Measurements from ENCODE around the gene SHISAL2A.

The SHISAL2A gene

DNA sequence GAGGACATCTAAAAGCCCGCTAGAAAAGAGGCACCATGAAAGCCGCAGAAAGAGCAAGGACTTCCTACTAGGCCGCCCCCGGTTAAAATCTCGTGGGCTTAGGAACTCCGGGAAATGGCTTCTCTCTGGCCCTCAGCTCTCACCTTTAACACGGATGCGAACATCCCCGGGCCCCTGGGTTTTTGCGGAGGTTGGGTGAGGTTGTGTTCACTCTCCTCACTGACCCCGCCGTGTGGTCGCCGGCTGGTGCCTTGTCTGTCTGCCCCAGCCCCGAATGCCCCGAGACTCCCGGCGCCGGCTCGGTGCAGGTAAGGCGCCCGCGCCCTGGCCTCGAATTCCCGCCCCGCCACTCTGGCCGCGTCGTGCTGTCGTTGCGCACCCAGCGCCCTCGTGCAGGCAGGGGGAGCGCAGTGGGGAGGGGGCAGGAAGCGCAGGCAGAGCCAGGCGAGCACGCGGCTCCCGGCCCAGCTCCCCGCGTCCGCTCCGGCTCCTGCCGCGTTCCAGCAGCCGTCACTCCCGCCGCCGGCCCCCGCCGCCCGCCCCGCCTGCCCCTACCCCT, at the start of gene SHISAL2A:
SHISAL2A (plus strand) TSS at position 437 of the 559 bp plus-strand sequence. CDS start 326 bp downstream, outside the sequence.
- TF ChIP-seq RAD21 (IDR thresholded peaks at IDR 0.05; ENCODE audit: low read depth) = no peak

DNA sequence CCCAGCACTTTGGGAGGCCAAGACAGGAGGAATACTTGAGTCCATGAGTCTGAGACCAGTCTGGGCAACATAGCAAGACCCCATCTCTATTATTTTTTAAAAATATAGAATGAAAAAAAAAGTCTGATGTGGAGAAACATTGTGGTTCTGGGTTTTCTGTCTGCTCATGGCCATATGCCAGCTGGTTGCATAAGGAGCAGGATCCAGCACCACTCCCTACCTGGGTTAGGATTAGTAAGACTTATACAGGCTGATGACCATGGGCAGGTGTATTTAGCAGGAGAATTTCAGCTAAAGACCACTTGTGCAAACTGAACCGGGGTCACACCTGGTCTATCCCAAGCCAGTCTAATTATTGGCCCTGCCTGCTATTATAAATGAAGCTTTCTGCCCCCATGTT, 47.5 kb upstream of the SHISAL2A start:
- TF ChIP-seq EGR1 (IDR thresholded peaks at IDR 0.05) = no peak
- TF ChIP-seq RAD21 (IDR thresholded peaks at IDR 0.05; ENCODE audit: low read depth) = no peak

DNA sequence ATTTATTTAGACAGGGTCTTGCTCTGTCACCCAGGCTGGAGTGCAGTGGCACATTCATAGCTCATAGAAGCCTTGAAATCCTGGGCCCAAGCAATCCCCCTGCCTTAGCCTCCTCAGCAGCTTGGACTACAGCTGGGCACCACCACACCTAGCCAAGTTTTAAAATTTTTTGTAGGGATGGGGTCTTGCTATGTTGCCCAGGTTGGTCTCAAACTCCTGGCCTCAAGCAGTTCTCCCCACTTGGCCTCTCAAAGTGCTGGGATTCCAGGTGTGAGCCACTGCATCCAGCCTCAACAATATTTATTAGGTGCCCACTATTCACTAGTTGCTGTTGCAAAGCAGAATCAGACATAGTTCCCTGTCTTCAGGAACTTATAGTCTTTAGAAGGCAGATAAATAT, 44.9 kb upstream of the SHISAL2A start:
- TF ChIP-seq YY1 (IDR thresholded peaks at IDR 0.05; ENCODE audit: low read depth) = no peak
- no peak for TF ChIP-seq CREB1 (IDR thresholded peaks at IDR 0.05; ENCODE audit: low read depth)
- TF ChIP-seq, protein P1, sequence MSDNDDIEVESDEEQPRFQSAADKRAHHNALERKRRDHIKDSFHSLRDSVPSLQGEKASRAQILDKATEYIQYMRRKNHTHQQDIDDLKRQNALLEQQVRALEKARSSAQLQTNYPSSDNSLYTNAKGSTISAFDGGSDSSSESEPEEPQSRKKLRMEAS (IDR thresholded peaks at IDR 0.05) = no peak
- no peak for TF ChIP-seq ZBTB7A (IDR thresholded peaks at IDR 0.05; ENCODE audit: low read depth)
- TF ChIP-seq TCF12 (IDR thresholded peaks at IDR 0.05; ENCODE audit: low read depth) = no peak
- TF ChIP-seq RAD21 (IDR thresholded peaks at IDR 0.05; ENCODE audit: low read depth) = no peak
- TF ChIP-seq TEAD4 (IDR thresholded peaks at IDR 0.05) = no peak
- TF ChIP-seq, protein P2, sequence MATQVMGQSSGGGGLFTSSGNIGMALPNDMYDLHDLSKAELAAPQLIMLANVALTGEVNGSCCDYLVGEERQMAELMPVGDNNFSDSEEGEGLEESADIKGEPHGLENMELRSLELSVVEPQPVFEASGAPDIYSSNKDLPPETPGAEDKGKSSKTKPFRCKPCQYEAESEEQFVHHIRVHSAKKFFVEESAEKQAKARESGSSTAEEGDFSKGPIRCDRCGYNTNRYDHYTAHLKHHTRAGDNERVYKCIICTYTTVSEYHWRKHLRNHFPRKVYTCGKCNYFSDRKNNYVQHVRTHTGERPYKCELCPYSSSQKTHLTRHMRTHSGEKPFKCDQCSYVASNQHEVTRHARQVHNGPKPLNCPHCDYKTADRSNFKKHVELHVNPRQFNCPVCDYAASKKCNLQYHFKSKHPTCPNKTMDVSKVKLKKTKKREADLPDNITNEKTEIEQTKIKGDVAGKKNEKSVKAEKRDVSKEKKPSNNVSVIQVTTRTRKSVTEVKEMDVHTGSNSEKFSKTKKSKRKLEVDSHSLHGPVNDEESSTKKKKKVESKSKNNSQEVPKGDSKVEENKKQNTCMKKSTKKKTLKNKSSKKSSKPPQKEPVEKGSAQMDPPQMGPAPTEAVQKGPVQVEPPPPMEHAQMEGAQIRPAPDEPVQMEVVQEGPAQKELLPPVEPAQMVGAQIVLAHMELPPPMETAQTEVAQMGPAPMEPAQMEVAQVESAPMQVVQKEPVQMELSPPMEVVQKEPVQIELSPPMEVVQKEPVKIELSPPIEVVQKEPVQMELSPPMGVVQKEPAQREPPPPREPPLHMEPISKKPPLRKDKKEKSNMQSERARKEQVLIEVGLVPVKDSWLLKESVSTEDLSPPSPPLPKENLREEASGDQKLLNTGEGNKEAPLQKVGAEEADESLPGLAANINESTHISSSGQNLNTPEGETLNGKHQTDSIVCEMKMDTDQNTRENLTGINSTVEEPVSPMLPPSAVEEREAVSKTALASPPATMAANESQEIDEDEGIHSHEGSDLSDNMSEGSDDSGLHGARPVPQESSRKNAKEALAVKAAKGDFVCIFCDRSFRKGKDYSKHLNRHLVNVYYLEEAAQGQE (IDR thresholded peaks at IDR 0.05; ENCODE audit: low read depth) = no peak
- no peak for TF ChIP-seq CEBPB (IDR thresholded peaks at IDR 0.05)
- TF ChIP-seq, protein P3, sequence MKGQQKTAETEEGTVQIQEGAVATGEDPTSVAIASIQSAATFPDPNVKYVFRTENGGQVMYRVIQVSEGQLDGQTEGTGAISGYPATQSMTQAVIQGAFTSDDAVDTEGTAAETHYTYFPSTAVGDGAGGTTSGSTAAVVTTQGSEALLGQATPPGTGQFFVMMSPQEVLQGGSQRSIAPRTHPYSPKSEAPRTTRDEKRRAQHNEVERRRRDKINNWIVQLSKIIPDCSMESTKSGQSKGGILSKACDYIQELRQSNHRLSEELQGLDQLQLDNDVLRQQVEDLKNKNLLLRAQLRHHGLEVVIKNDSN (IDR thresholded peaks at IDR 0.05) = no peak
- no peak for TF ChIP-seq EP300 (IDR thresholded peaks at IDR 0.05; ENCODE audit: borderline replicate concordance)
- no peak for TF ChIP-seq NFIC (IDR thresholded peaks at IDR 0.05)

DNA sequence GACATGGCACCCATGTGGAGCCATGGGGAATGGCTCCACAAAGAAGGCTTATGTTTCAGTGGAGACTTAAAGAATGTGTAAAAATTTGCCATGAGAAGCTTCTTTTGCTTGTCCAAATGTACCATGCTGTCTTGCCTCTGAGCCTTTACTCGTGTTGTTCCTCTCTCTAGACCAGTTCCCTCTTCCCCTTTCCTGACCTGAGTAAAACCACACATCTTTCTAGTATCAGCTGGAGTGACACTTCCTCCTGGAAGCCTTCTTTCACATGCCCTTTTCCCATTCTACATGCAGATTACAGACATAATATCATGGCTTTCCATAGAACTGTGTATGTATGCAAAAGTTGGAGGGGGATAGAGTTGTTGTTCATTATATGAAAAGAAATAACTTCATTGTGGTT, 44.4 kb upstream of the SHISAL2A start:
- TF ChIP-seq RAD21 (IDR thresholded peaks at IDR 0.05; ENCODE audit: low read depth) (no peak), TAF1 (IDR thresholded peaks at IDR 0.05; ENCODE audit: low read depth) (no peak), EP300 (IDR thresholded peaks at IDR 0.05; ENCODE audit: borderline replicate concordance) (no peak), NFIC (IDR thresholded peaks at IDR 0.05) (no peak), YY1 (IDR thresholded peaks at IDR 0.05; ENCODE audit: low read depth) (no peak), CREB1 (IDR thresholded peaks at IDR 0.05; ENCODE audit: low read depth) (no peak), TEAD4 (IDR thresholded peaks at IDR 0.05) (no peak), CEBPB (IDR thresholded peaks at IDR 0.05) (no peak), EGR1 (IDR thresholded peaks at IDR 0.05) (no peak), TCF12 (IDR thresholded peaks at IDR 0.05; ENCODE audit: low read depth) (no peak), FOXM1 (IDR thresholded peaks at IDR 0.05; ENCODE audit: borderline replicate concordance, low read depth) (no peak)
- TF ChIP-seq, protein P2 (IDR thresholded peaks at IDR 0.05; ENCODE audit: low read depth) = no peak
- TF ChIP-seq, protein P3 (IDR thresholded peaks at IDR 0.05) = no peak
- TF ChIP-seq, protein P1 (IDR thresholded peaks at IDR 0.05) = no peak

DNA sequence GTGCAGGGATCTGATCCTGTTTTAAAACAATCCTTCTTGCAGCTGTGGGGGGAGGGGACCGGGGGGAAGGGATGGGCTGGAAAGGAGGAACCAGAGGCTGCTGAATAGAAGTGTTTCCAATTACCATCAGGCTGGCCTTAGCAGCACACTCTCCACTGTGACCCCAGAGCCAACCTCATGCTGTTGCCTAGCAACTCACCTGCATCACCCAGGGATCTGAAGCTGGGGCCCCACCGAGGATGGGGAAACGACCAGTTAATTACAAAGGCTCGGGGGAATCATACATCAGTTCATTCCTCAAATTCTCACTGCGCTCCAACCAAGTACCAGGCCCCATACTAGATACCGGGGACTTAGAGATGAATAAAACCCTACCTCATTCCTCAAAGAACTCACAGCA, 42.7 kb upstream of the SHISAL2A start:
- TF ChIP-seq CREB1 (IDR thresholded peaks at IDR 0.05; ENCODE audit: low read depth) = no peak
- TF ChIP-seq, protein P1 (IDR thresholded peaks at IDR 0.05) = no peak
- TF ChIP-seq, protein P3 (IDR thresholded peaks at IDR 0.05) = no peak

DNA sequence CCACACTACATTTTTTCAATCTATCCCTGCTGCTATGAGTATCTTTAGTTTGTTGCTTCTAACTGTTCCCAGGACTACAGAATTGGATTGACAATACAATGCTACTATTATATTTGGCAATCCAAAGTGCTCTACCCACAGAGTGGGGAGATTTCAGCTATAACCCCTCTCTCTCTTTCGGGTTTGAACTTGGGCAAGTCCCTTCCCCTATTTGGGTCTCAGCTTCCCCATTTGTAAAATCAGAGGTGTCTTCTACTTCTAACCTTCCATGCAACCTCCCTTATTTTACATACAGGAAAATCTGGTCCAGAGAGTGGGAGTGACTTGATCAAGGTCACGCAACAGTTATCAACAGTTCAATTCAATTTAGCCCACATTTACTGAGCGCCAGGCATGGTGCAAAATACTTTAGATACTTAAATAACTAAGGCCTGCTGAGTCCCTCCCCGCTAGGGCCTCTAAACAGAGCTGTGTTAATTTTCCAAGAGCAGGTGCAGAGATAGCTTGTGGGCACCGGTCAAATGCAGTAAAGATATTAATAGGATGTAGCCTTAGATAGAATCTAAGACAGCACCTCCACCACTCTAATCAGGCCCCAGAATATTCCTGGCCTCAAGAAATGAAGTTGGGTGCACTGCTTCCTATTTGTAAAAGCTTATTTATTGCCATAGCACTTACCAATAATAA, 40.2 kb upstream of the SHISAL2A start:
- TF ChIP-seq EGR1 (IDR thresholded peaks at IDR 0.05) (no peak), YY1 (IDR thresholded peaks at IDR 0.05; ENCODE audit: low read depth) (no peak), FOXM1 (IDR thresholded peaks at IDR 0.05; ENCODE audit: borderline replicate concordance, low read depth) (no peak), ZBTB7A (IDR thresholded peaks at IDR 0.05; ENCODE audit: low read depth) (no peak), NFIC (IDR thresholded peaks at IDR 0.05) (no peak), TAF1 (IDR thresholded peaks at IDR 0.05; ENCODE audit: low read depth) (no peak), CEBPB (IDR thresholded peaks at IDR 0.05) (no peak), RAD21 (IDR thresholded peaks at IDR 0.05; ENCODE audit: low read depth) (no peak), TEAD4 (IDR thresholded peaks at IDR 0.05) (no peak), EP300 (IDR thresholded peaks at IDR 0.05; ENCODE audit: borderline replicate concordance) (no peak), TCF12 (IDR thresholded peaks at IDR 0.05; ENCODE audit: low read depth) (no peak)
- TF ChIP-seq, protein P3 (IDR thresholded peaks at IDR 0.05) = no peak
